Adrenal gland (tissue), 5 donors: ENCODE data around the gene SLC43A2.

Experiments used
- POLR2A ChIP-seq, 2 donors: fragments of 450-650 bp; IDR thresholded peaks; one replicate each; pipeline ENCODE4 v1.6.1; 2017; ENCODE audit warnings: antibody characterized with exemption in 2 of 2, mild to moderate bottlenecking in 2 of 2, moderate library complexity in 1 of 2
- TF ChIP-seq, protein P1 (sequence below), 6 experiments: fragments of 450-650 bp in 4 of 6; fragments of 200-600 bp in 2 of 6; sonication (generic) in 1 of 6; IDR thresholded peaks; 1 replicate in 5 of 6; 2 replicates in 1 of 6; pipeline versions ENCODE4 v1.5.1 to v1.8.0; 2016 to 2021; ENCODE audit warnings: antibody characterized with exemption in 6 of 6, mild to moderate bottlenecking in 2 of 6, moderate library complexity in 1 of 6
- donor health status: DM: no; HTN: no; CAD: no.

DNA sequence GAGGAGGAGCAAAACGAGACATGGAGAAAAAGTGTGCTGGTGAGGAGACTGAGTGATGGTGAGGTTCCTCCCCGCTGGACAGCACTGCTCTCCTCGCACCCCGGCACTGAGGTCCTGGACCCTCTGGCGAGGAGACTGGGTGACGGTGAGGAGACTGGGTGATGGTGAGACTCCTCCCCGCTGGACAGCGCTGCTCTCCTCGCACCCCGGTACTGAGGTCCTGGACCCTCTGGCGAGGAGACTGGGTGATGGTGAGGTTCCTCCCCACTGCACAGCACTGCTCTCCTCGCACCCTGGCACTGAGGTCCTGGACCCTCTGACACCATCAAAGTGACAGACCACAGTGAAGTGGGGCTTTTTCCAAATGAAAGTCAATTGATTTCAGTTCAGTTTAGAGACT is 76.9 kb downstream of the SLC43A2 start:
- TF ChIP-seq, protein P1, sequence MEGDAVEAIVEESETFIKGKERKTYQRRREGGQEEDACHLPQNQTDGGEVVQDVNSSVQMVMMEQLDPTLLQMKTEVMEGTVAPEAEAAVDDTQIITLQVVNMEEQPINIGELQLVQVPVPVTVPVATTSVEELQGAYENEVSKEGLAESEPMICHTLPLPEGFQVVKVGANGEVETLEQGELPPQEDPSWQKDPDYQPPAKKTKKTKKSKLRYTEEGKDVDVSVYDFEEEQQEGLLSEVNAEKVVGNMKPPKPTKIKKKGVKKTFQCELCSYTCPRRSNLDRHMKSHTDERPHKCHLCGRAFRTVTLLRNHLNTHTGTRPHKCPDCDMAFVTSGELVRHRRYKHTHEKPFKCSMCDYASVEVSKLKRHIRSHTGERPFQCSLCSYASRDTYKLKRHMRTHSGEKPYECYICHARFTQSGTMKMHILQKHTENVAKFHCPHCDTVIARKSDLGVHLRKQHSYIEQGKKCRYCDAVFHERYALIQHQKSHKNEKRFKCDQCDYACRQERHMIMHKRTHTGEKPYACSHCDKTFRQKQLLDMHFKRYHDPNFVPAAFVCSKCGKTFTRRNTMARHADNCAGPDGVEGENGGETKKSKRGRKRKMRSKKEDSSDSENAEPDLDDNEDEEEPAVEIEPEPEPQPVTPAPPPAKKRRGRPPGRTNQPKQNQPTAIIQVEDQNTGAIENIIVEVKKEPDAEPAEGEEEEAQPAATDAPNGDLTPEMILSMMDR (IDR thresholded peaks at IDR 0.05) = no peak
- no peak for TF ChIP-seq POLR2A (IDR thresholded peaks at IDR 0.05)
